NCI-H1092 (cell line): ENCODE results near the gene DRAP1.
"Not testable (repeated sequence)": the region's sequence is repeated elsewhere in the genome, so short reads cannot be mapped to it uniquely, and the experiment has no call there.

ENCODE experiments used
- DNase-seq: peaks from one replicate; lab custom pipeline; 2025; lab: John Stamatoyannopoulos, UW

Gene DRAP1

DNA sequence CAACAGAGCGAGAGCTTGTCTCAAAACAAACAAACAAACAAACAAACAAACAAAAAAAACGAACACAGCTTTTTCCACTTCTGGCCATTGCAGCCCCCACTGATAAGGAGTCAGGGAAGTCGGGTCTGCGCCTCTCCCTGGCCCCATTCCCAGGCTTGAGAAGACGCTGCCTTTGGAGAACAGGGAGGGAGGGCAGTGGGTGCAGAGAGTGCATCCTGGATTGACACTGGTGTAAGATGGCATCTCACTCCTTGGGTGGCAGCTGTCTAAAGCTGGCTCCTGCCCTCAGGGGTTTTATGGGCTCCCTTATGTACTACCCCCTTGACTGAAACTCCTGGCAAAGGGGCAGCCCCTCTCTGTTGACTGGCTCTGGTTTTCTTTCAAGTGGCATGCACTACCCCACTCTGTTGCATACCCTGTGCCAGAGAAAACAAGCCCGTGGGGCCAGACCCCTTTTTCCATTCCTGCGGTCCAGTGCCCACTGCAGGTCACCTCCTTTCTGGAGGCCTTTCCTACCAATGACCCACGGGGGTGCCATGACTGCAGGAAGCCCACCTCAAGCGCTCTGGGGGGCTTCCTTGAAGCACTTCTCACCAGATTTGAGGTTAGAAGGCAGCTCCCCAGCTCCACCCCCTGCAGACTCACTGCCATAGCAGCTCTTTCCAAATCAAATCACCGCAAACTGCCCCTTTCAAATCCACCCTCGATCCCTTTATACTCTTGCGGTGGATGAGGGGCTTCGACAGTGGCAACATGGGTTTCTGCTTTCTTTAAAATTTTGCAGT, 12.7 kb downstream of the DRAP1 start:
- DNase-seq: no peak

GRCh38 chr11:65932558-65932919, 13.3 kb downstream of the DRAP1 start:
- DNase-seq: no peak

DNA sequence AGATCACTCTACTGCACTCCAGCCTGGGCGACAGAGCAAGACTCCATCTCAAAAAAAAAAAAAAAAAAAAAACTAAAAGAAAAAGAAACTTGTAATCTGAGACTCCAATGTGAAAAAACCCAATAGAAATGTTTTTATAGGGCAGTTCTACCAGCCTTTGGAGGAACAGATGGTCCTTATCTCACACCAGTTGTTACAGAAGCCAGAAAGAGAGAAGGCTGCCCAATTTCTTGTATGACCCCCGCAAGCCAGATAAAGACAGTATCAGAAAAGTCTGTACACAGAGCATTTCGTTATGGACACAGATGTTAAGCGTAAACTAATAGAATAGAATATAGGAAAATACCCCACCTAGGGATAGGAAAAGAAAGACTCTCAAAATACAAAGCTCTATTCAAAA, 14.8 kb downstream of the DRAP1 start:
- DNase-seq: no peak

DNA sequence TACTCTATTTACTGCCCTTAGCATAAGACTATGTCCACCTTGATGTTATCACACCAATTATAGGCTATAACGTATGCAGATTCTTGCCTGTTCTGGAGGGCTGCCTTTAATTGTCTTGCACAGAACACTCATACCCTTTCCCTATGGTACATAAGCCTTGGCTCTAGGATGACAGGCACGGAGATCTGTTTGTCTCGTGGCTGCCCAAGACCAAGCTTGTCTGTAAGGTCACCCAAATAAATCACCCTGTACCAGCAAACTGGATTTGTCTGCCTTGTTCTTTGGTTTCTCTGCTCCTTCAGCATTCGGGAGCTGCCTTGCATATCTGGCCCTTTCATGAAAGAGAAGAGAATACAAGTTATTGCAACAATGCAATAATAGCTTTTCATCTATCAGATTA, 18.5 kb downstream of the DRAP1 start:
- DNase-seq: no peak

DNA sequence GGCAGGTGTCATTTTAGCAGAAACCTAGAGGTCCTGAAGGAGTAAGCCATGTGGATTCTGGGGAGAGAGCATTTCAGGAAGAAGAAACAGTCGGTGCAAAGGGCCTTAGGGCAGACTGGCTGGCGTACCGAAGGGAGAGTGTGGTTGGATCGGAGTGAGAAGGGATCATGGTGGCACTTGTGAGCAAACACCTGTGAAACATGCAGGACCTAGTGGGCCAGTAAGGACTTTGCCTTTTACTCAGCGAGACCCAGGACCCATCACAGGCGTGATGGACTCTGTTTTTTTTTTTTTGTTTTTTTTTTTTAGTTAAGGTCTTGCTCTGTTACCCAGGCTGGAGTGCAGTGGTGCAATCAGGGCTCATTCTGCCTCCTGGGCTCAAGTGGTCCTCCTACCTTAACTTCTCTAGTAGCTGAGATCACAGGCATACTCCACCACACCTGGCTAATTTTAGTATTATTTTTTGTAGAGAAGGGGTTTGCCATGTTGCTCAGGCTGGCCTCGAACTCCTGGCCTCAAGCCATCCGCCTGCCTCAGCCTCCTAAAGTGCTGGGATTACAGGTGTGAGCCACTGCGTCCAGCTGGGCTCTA, 22.6 kb downstream of the DRAP1 start:
- no peak for DNase-seq

GRCh38 chr11:65942531-65942930, 23.3 kb downstream of the DRAP1 start:
- DNase-seq: no peak

GRCh38 chr11:65944191-65944590, 25.0 kb downstream of the DRAP1 start:
- DNase-seq: no peak

DNA sequence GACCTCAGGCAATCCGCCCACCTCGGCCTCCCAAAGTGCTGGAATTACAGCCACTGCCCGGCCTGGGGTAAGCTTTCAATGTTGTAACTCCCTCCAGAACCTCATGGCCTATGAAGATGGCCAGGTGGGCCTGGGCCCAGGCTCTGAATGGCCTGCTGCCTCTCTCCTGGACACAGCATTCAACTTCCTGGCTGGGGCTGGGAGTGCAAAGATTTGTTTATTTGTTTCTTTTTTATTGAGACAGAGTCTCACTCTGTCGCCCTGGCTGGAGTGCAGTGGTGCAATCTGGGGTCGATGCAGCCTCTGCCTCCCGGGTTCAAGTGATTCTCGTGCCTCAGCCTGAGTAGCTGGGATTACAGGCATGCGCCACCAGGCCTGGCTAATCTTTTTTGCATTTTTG, 25.5 kb downstream of the DRAP1 start:
- no peak for DNase-seq

DNA sequence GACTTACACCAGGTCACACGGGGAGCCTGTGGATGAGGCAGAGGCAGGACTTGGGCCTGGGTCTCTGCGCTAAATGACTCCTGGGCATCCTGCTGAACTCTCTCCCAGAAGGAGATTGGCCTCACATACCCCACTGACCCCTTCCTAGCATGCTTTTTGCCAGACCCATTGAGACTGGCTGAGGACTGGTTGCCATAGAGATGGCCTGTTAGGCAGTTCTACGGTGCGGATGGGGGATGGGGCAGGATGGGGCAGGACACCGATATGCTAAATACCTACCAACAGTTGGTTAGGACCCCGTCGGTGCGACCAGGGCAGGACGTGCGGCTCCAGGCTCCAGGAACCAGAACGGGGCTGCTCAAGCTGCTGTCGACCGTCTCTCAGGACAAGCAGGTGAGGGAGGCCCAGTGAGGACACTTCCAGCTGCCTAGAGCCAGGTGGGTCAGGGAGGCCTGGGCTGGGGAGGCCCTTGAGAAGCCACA, 26.2 kb downstream of the DRAP1 start, which contains the start of gene TSGA10IP:
Gene TSGA10IP (plus strand): TSS at position 51 of the 482 bp plus-strand sequence. CDS start 196 bp downstream, at position 247.
- no peak for DNase-seq

GRCh38 chr11:65945941-65946558, 26.8 kb downstream of the DRAP1 start:
- DNase-seq: no peak

- DNase-seq: no peak
Measured at GRCh38 chr11:65946655-65947054, 27.4 kb downstream of the DRAP1 start.

- no peak for DNase-seq
Measured at GRCh38 chr11:65947133-65947532, 27.9 kb downstream of the DRAP1 start.

- no peak for DNase-seq
Measured at GRCh38 chr11:65947603-65948125, 28.4 kb downstream of the DRAP1 start.

DNA sequence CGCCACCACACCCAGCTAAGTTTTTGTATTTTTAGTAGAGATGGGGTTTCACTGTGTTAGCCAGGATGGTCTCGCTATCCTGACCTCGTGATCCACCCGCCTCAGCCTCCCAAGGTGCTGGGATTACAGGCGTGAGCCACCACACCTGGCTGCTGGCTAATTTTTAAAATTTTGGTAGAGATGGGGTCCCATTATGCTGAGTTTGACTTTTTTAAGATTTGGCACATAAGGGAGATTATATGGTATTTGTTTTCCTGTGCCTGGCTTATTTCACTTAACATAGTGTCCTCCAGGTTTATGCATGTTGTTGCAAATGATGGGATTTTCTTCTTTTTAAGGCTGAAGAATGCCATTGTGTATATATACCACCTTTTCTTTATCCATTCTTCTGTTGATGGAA, 31.5 kb downstream of the DRAP1 start:
- not testable (repeated sequence) for DNase-seq

DNA sequence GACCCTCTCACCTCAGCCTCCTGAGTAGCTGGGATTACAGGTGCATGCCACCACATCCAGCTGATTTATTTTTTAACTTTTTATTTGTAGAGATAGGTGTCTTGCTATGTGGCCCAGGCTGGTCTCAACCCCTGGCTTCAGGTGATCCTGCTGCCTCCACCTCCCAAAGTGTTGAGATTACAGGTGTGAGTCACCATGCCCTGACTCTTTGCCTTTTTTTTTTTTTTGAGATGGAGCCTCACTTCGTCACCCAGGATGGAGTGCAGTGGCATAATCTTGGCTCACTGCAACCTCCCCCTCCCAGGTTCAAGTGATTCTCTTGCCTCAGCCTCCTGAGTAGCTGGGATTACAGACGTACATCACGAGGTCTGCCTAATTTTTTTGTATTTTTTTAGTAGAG, 32.4 kb downstream of the DRAP1 start:
- DNase-seq: not testable (repeated sequence)

DNA sequence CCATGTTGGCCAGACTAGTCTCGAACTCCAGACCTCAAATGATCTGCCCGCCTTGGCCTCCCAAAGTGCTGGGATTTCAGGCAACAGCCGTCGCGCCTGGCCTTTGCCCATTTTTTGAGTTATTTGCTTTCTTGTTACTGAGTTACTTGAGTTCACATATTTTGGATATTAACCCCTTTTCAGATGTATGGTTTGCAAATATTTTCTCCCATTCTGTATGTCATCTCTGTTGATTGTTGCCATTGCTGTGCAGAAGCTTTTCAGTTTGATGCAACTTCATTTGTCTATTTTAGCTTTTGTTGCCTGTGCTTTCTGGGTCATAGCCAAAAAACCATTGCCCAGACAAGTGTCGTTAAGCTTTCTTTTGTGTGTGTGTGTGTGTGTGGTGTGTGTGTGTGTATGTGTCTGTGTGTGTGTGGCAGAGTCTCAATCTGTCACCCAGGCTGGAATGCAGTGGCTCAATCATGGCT, 32.9 kb downstream of the DRAP1 start:
- no peak for DNase-seq

DNA sequence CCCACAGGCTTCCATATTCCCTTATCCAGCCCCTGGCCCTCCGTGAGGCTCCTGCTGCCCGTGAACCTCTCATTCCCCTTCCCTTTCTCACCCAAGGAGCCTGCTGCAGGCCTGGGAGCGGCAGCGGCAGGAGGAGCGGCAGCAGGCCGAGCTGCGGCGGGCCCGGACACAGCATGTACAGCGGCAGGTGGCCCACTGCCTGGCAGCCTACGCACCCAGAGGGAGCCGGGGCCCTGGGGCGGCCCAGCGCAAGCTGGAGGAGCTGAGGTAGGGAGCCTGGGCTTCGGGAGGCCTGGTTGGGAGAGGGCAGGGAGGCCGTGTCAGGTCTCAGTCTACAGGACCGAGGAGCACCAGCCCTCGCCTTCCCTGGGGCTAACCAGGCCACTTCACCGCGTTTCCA, 34.2 kb downstream of the DRAP1 start:
- DNase-seq: no peak

- DNase-seq: no peak
Measured at GRCh38 chr11:65954771-65955170, 35.5 kb downstream of the DRAP1 start.

GRCh38 chr11:65958291-65958690, 39.1 kb downstream of the DRAP1 start:
- DNase-seq: no peak

GRCh38 chr11:65958774-65959420, 39.7 kb downstream of the DRAP1 start:
- DNase-seq: no peak

DNA sequence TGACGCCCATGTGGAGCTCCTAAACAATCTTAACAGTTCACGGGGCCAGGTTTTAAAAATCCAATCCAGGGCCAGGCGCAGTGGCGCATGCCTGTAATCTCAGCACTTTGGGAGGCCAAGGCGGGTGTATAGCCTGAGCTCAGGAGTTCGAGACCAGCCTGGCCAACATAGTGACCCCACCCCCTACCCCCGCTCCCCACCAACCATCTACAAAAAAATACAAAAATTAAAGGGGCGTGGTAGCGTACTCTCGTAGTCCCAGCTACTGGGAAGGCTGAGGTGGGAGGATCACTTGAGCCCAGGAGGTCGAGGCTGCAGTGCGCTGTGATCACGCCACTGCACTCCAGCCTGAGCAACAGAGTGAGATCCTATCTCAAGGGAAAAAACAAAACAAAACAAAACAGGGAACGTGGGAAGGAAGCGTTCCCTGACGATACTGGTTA, 41.6 kb downstream of the DRAP1 start:
- DNase-seq: no peak
